K562 (cell line): ENCODE measurements around the gene PHACTR2. TPM values are rescaled to one million over a fixed set of nuclear protein-coding genes. Genes with fewer than 3 reads are reported as not detected.

ENCODE experiments used
- ATAC-seq: fragments of 200-7000 bp; cut with Tn5 transposase; 3 replicates; pipeline ENCODE4 v1.9.1; 2020; ENCODE audit warnings: moderate library complexity
- BruUV-seq: library from RNA; stranded (reverse); fragments of 400-500 nt; replicated peaks from 2 replicates; lab custom pipeline; 2021; lab: Mats Ljungman, UMichigan
- CTCF ChIA-PET: fragments of 300-600 bp; formaldehyde crosslinking; extraction: SDS; loops from one replicate; lab custom pipeline; 2021; ENCODE audit warnings: low intra/inter-chr PET ratio; lab: Yijun Ruan, JAX
- POLR2A ChIA-PET: fragments of 300-600, 350-650 bp; sonication (Branson Sonifier 250); formaldehyde crosslinking; extraction: SDS; loops from one replicate; lab custom pipeline; 2021; ENCODE audit warnings: antibody characterized with exemption, inconsistent platforms; lab: Yijun Ruan, JAX
- DNase-seq, 4 experiments: peaks; one replicate each; pipeline versions ENCODE4 v3.0.0 to v3.0.0-alpha.2; 2011 to 2018; ENCODE audit warnings: low spot score in 3 of 4, mixed read lengths in 3 of 4; ENCODE audit errors: extremely low read depth in 1 of 4
- FAIRE-seq: peaks from 2 replicates; lab custom pipeline; 2011; peaks lifted over from hg19 to GRCh38; lab: Jason Lieb, UNC
- H2AFZ ChIP-seq: 2 replicates; pipeline ENCODE4 v1.6.0; 2011; ENCODE audit warnings: low read depth, low read length, control low read depth, inconsistent platforms
- H3K27ac ChIP-seq: fragments of 200-600 bp; 3 replicates; pipeline ENCODE4 v1.8.0; 2011; ENCODE audit warnings: low read depth, mild to moderate bottlenecking, control low read depth, inconsistent platforms, low read length, moderate library complexity, mixed read lengths; ENCODE audit errors: extremely low read depth
- H3K27me3 ChIP-seq, 2 experiments: fragments of 300-600 bp in 1 of 2; 2 replicates in 1 of 2; 3 replicates in 1 of 2; pipeline versions ENCODE4 v1.6.0 to v1.8.0; 2011; ENCODE audit warnings: inconsistent platforms in 2 of 2, low read length in 2 of 2, mild to moderate bottlenecking in 1 of 2, mixed read lengths in 1 of 2, moderate library complexity in 1 of 2; ENCODE audit not compliant: control insufficient read depth in 2 of 2, insufficient read depth in 2 of 2
- H3K36me3 ChIP-seq: fragments of 300-600 bp; 3 replicates; pipeline ENCODE4 v1.8.0; 2011; ENCODE audit warnings: mild to moderate bottlenecking, low read length, inconsistent platforms; ENCODE audit not compliant: control insufficient read depth, insufficient read depth
- H3K4me1 ChIP-seq, 2 experiments: fragments of 200-600 bp in 1 of 2; replicated peaks in 1 of 2; 2 replicates in 1 of 2; 3 replicates in 1 of 2; pipeline versions ENCODE4 v1.5.1 to v1.8.0; 2011; ENCODE audit warnings: inconsistent platforms in 2 of 2, low read length in 2 of 2, mild to moderate bottlenecking in 1 of 2, mixed read lengths in 1 of 2, moderate library complexity in 1 of 2; ENCODE audit not compliant: control insufficient read depth in 2 of 2, insufficient read depth in 2 of 2
- H3K4me2 ChIP-seq: 2 replicates; pipeline ENCODE4 v1.6.1; 2011; ENCODE audit warnings: low read length, control low read depth, inconsistent platforms, mixed read lengths; ENCODE audit not compliant: insufficient read depth
- H3K4me3 ChIP-seq: fragments of 200-600 bp; sonication (generic), shearing (Covaris generic); 2 replicates; pipeline ENCODE4 v1.5.1; 2016; ENCODE audit warnings: control low read depth, inconsistent platforms
- H3K79me2 ChIP-seq: fragments of 200-600 bp; 3 replicates; pipeline ENCODE4 v1.8.0; 2011; ENCODE audit warnings: low read length, inconsistent platforms; ENCODE audit not compliant: control insufficient read depth, insufficient read depth
- H3K9ac ChIP-seq, 2 experiments: 2 replicates each; pipeline versions ENCODE4 v1.6.0 to v1.6.1; 2011; ENCODE audit warnings: low read depth in 2 of 2, low read length in 2 of 2, control low read depth in 1 of 2, inconsistent platforms in 1 of 2, mild to moderate bottlenecking in 1 of 2, mixed read lengths in 1 of 2; ENCODE audit not compliant: insufficient read depth in 1 of 2
- H3K9me1 ChIP-seq: one replicate; pipeline ENCODE4 v1.6.0; 2011; ENCODE audit warnings: inconsistent platforms, mild to moderate bottlenecking, low read length, moderate library complexity; ENCODE audit not compliant: control insufficient read depth, insufficient read depth
- H3K9me3 ChIP-seq: replicated peaks from 2 replicates; pipeline ENCODE4 v1.5.1; 2011; ENCODE audit warnings: low read depth, low read length, inconsistent platforms; ENCODE audit not compliant: control insufficient read depth, insufficient read depth
- H4K20me1 ChIP-seq: replicated peaks from 2 replicates; pipeline ENCODE4 v1.6.1; 2011; ENCODE audit warnings: low read length, inconsistent platforms, mixed read lengths; ENCODE audit not compliant: control insufficient read depth, insufficient read depth
- ARID4B ChIP-seq: sonication (generic); formaldehyde crosslinking; IDR thresholded peaks from 2 replicates; pipeline ENCODE4 v1.8.0; 2022; ENCODE audit warnings: mild to moderate bottlenecking, missing genetic modification reagents
- DEAF1 ChIP-seq: fragments of 450-650 bp; formaldehyde crosslinking; IDR thresholded peaks from 2 replicates; pipeline ENCODE4 v1.4.0; 2020; ENCODE audit warnings: mild to moderate bottlenecking, moderate library complexity
- HMG20B ChIP-seq: fragments of 250-450 bp; sonication (Bioruptor Pico); IDR thresholded peaks from 2 replicates; pipeline ENCODE4 v1.5.0; 2021; ENCODE audit warnings: mild to moderate bottlenecking
- HNRNPK ChIP-seq: fragments of 200-400 bp; formaldehyde crosslinking; IDR thresholded peaks from one replicate; pipeline ENCODE4 v1.6.1; 2018; ENCODE audit warnings: mild to moderate bottlenecking, low read depth, low read length; ENCODE audit not compliant: poor library complexity, severe bottlenecking
- KDM4B ChIP-seq, 2 experiments: fragments of 450-650 bp in 1 of 2; sonication (generic) in 1 of 2; IDR thresholded peaks; 2 replicates each; pipeline ENCODE4 v1.6.1; 2016 to 2017; ENCODE audit warnings: borderline replicate concordance in 2 of 2, antibody characterized with exemption in 1 of 2, low read depth in 1 of 2, mild to moderate bottlenecking in 1 of 2
- NFE2 ChIP-seq: IDR thresholded peaks from 2 replicates; pipeline ENCODE4 v1.6.1; 2014; ENCODE audit warnings: antibody characterized with exemption, low read depth
- SMAD4 ChIP-seq: fragments of 250-450 bp; sonication (Bioruptor Pico); conservative IDR thresholded peaks from 2 replicates; pipeline ENCODE4 v1.8.0; 2021; ENCODE audit warnings: inconsistent platforms, mild to moderate bottlenecking, moderate library complexity
- ZBTB11 ChIP-seq, 3 experiments: fragments of 200-800 bp in 1 of 3; fragments of 250-450 bp in 1 of 3; fragments of 450-650 bp in 1 of 3; sonication (Bioruptor Pico) in 1 of 3; sonication (Bioruptor generic) in 1 of 3; formaldehyde crosslinking in 1 of 3; IDR thresholded peaks; 2 replicates each; pipeline versions ENCODE4 v1.6.1 to v1.8.0; 2016 to 2022; ENCODE audit warnings: mild to moderate bottlenecking in 2 of 3, missing genetic modification characterization in 2 of 3, missing compliant biosample characterization in 1 of 3, moderate library complexity in 1 of 3
- ZBTB26 ChIP-seq: fragments of 450-650 bp; formaldehyde crosslinking; IDR thresholded peaks from 2 replicates; pipeline ENCODE4 v1.4.0; 2022; ENCODE audit warnings: missing genetic modification characterization
- ZC3H8 ChIP-seq: fragments of 450-650 bp; IDR thresholded peaks from 2 replicates; pipeline ENCODE4 v1.6.1; 2017
- ZNF232 ChIP-seq: sonication (generic); formaldehyde crosslinking; IDR thresholded peaks from 2 replicates; pipeline ENCODE4 v1.8.0; 2022; ENCODE audit warnings: mild to moderate bottlenecking, missing genetic modification reagents
- ZNF445 ChIP-seq: fragments of 250-450 bp; sonication (Bioruptor Pico); IDR thresholded peaks from 2 replicates; pipeline ENCODE4 v1.4.0; 2020; ENCODE audit warnings: low read depth, mild to moderate bottlenecking, moderate library complexity
- in situ Hi-C: fragments of 300-500 bp; cut with MboI; formaldehyde crosslinking; loops from 4 replicates; pipeline ENCODE4 v1.15.0; 2018; ENCODE audit warnings: inconsistent platforms, mixed read lengths
- intact Hi-C: fragments of 100-400 bp; cut with micrococcal nuclease; formaldehyde crosslinking; loops from 2 replicates; pipeline ENCODE4 v1.14.2; 2022
- polyA plus RNA-seq, 8 experiments: library from polyadenylated mRNA; depleted of rRNA in 4 of 8; stranded (reverse) in 5 of 8; unstranded in 3 of 8; fragments of >200 nt; fragmentation: Nextera tagmentation in 2 of 8; fragmentation: Illumina TruSeq in 1 of 8; extraction: Ambion mirVana in 2 of 8; extraction: Trizol in 1 of 8; gene quantifications; 2 replicates each; pipeline versions ENCODE4 v1.2.1 to v1.2.3, GENCODE V29; 2011 to 2014; ENCODE audit warnings: inconsistent platforms in 1 of 8, missing spikeins in 1 of 8
- total RNA-seq, 7 experiments: library from RNA; depleted of rRNA in 6 of 7; stranded (reverse); fragments of >200 nt in 6 of 7; fragmentation: Illumina TruSeq in 2 of 7; extraction: Trizol in 2 of 7; gene quantifications; 2 replicates each; pipeline versions ENCODE4 v1.2.1 to v1.2.3, GENCODE V29; 2011 to 2021; ENCODE audit warnings: low replicate concordance in 1 of 7

Gene PHACTR2
- total and polyA plus RNA-seq, 9 of the 15 experiments (the other 6 are each of a cell fraction or from before 2014, with no cell fraction given): 5.3 to 52.5 (median 22.9) TPM

- peaks cover 7% of the 10 kb centered on the region; the same call in 1 of the 2 replicates for H3K9me3 ChIP-seq
- H3K79me2 ChIP-seq: no peaks in the 10 kb centered on the region
- no peaks in the 10 kb centered on the region for H4K20me1 ChIP-seq
- intact Hi-C loops (no loop called here), in situ Hi-C loops (no loop called here)
- no peaks in the 10 kb centered on the region for H3K9me1 ChIP-seq
- ChIA-PET CTCF (no interaction called here), POLR2A (no interaction called here)
- no peaks in the 10 kb centered on the region for H3K27me3 ChIP-seq
- DNase-seq (no peak), FAIRE-seq (no peak), ATAC-seq (no peak)
- H3K4me1 ChIP-seq: no peaks in the 10 kb centered on the region
- BruUV-seq: no TSS peak
- H3K27ac ChIP-seq: no peak overlapping the region
- no peak overlapping the region for H2AFZ ChIP-seq
- H3K36me3 ChIP-seq: peaks cover 5% of the 10 kb centered on the region; the same call in 2 of the 3 replicates
- no peak overlapping the region for H3K4me2 ChIP-seq
- no peak overlapping the region for H3K9ac ChIP-seq
- H3K4me3 ChIP-seq: no peak overlapping the region
- TF ChIP-seq SMAD4 (CRISPR knock-in tag): no peak
- TF ChIP-seq DEAF1 (CRISPR knock-in tag): no peak
- no peak for TF ChIP-seq HNRNPK
- no peak for TF ChIP-seq ZBTB11 (CRISPR knock-in tag; IDR thresholded peaks at IDR 0.05)
- TF ChIP-seq NFE2: no peak
- TF ChIP-seq HMG20B (CRISPR knock-in tag): no peak
- TF ChIP-seq ZNF445: no peak
- no peak for TF ChIP-seq ZBTB26
- no peak for TF ChIP-seq ARID4B (CRISPR knock-in tag)
- no peak for TF ChIP-seq ZNF232
- no peak for TF ChIP-seq KDM4B (IDR thresholded peaks at IDR 0.05; ENCODE audit: borderline replicate concordance in 2 of 2, low read depth in 1 of 2)
- TF ChIP-seq ZC3H8: no peak
These were observed 106.6 kb downstream of the PHACTR2 start for GRCh38 chr6:143784316-143784715.
